K562 (cell line): Measurements from ENCODE around the gene SCAMP3. TPM values are rescaled to one million over a fixed set of nuclear protein-coding genes. Genes with fewer than 3 reads are reported as not detected.

ENCODE experiments used
- ATF7 ChIP-seq: fragments of 450-650 bp; IDR thresholded peaks from 2 replicates; pipeline ENCODE4 v1.7.1; 2014; ENCODE audit warnings: mild to moderate bottlenecking, moderate library complexity
- CTCF ChIP-seq, 3 experiments: IDR thresholded peaks in 2 of 3; conservative IDR thresholded peaks in 1 of 3; 2 replicates each; pipeline ENCODE4 v1.5.1; 2011 to 2012; ENCODE audit warnings: low read length in 3 of 3, mild to moderate bottlenecking in 3 of 3, control low read depth in 2 of 3, improper control_type of control experiment in 1 of 3, inconsistent platforms in 1 of 3, low read depth in 1 of 3, mixed read lengths in 1 of 3, moderate library complexity in 1 of 3; ENCODE audit not compliant: insufficient read depth in 2 of 3
- ETS1 ChIP-seq: conservative IDR thresholded peaks from 2 replicates; pipeline ENCODE4 v1.6.1; 2011; ENCODE audit warnings: low read depth, mild to moderate bottlenecking, low read length; ENCODE audit not compliant: control insufficient read depth
- JUND ChIP-seq, 2 experiments: IDR thresholded peaks; 2 replicates in 1 of 2; 3 replicates in 1 of 2; pipeline ENCODE4 v1.6.1; 2011; ENCODE audit warnings: borderline replicate concordance in 2 of 2, low read depth in 2 of 2, low read length in 2 of 2, improper control_type of control experiment in 1 of 2, missing biosample characterization in 1 of 2, missing genetic modification characterization in 1 of 2, missing genetic modification reagents in 1 of 2
- ZNF57 ChIP-seq: fragments of 450-650 bp; formaldehyde crosslinking; IDR thresholded peaks from 2 replicates; pipeline ENCODE4 v1.4.0; 2020; ENCODE audit warnings: mild to moderate bottlenecking, moderate library complexity
- polyA plus RNA-seq, 8 experiments: library from polyadenylated mRNA; depleted of rRNA in 4 of 8; stranded (reverse) in 5 of 8; unstranded in 3 of 8; fragments of >200 nt; fragmentation: Nextera tagmentation in 2 of 8; fragmentation: Illumina TruSeq in 1 of 8; extraction: Ambion mirVana in 2 of 8; extraction: Trizol in 1 of 8; gene quantifications; 2 replicates each; pipeline versions ENCODE4 v1.2.1 to v1.2.3, GENCODE V29; 2011 to 2014; ENCODE audit warnings: inconsistent platforms in 1 of 8, missing spikeins in 1 of 8
- total RNA-seq, 7 experiments: library from RNA; depleted of rRNA in 6 of 7; stranded (reverse); fragments of >200 nt in 6 of 7; fragmentation: Illumina TruSeq in 2 of 7; extraction: Trizol in 2 of 7; gene quantifications; 2 replicates each; pipeline versions ENCODE4 v1.2.1 to v1.2.3, GENCODE V29; 2011 to 2021; ENCODE audit warnings: low replicate concordance in 1 of 7
- TF ChIP-seq, protein P1 (sequence below), 2 experiments: fragments of 450-650 bp in 1 of 2; sonication (generic) in 1 of 2; formaldehyde crosslinking in 1 of 2; IDR thresholded peaks; 2 replicates each; pipeline versions ENCODE4 v1.7.1 to v1.9.0; 2016 to 2022; ENCODE audit warnings: inconsistent platforms in 1 of 2, mild to moderate bottlenecking in 1 of 2, missing genetic modification reagents in 1 of 2

Gene SCAMP3
- total and polyA plus RNA-seq, 9 of the 15 experiments (the other 6 are each of a cell fraction or from before 2014, with no cell fraction given) = 14.2 to 131 (median 86.1) TPM

DNA sequence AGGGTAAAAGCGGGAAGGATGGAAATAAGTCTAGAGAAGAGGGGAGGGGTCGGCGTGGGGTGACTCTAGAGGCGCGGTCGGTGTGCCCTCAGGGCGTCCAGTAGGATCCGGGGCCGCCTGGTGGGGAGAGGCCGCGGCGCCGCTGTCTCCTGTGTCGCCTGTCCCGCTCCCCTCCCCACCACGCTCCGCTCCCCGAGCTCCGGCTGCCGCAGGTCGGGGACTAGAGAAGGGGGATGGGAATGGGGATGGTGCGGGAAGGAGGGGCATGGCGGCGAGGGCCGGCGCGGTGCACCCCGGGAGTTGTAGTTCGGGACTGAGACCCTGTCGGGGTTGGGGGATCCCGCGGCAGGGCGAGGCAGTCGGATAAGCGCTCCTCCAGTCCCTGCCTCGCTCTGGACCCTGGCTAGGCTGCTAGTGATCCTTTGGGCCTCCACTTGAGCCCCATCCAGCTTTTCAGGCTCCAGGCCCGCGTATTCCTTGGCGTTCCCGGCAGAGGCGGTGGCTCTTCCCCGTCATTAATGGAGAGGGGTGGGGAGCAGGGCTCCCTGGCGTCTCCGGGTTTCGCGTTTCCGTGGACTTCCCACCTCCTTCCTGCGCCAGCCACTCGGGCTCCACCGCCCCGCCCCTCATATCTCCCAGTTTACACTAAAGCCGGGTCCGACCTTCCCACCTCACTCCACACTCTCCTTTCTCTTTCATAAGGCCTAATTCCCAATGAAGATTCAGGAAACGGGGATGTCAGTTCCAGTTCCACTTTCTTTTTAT, 6.7 kb downstream of the SCAMP3 start, which contains the start of gene ENTREP3 (continued):
- TF ChIP-seq, protein P1, sequence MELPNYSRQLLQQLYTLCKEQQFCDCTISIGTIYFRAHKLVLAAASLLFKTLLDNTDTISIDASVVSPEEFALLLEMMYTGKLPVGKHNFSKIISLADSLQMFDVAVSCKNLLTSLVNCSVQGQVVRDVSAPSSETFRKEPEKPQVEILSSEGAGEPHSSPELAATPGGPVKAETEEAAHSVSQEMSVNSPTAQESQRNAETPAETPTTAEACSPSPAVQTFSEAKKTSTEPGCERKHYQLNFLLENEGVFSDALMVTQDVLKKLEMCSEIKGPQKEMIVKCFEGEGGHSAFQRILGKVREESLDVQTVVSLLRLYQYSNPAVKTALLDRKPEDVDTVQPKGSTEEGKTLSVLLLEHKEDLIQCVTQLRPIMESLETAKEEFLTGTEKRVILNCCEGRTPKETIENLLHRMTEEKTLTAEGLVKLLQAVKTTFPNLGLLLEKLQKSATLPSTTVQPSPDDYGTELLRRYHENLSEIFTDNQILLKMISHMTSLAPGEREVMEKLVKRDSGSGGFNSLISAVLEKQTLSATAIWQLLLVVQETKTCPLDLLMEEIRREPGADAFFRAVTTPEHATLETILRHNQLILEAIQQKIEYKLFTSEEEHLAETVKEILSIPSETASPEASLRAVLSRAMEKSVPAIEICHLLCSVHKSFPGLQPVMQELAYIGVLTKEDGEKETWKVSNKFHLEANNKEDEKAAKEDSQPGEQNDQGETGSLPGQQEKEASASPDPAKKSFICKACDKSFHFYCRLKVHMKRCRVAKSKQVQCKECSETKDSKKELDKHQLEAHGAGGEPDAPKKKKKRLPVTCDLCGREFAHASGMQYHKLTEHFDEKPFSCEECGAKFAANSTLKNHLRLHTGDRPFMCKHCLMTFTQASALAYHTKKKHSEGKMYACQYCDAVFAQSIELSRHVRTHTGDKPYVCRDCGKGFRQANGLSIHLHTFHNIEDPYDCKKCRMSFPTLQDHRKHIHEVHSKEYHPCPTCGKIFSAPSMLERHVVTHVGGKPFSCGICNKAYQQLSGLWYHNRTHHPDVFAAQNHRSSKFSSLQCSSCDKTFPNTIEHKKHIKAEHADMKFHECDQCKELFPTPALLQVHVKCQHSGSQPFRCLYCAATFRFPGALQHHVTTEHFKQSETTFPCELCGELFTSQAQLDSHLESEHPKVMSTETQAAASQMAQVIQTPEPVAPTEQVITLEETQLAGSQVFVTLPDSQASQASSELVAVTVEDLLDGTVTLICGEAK (IDR thresholded peaks at IDR 0.05) = peak; percentile 49; the same call in 1 of the 2 replicates
- TF ChIP-seq, protein P1 (CRISPR knock-in tag; IDR thresholded peaks at IDR 0.05) = no peak
- TF ChIP-seq CTCF (IDR thresholded peaks at IDR 0.05 in 2 of 3, conservative IDR thresholded peaks at IDR 0.05 in 1 of 3; ENCODE audit: insufficient read depth in 2 of 3, low read depth in 1 of 3, low read length in 3 of 3) (peak in 2 of 3 experiments; percentile 34 to 47; a peak in 3 of 6 replicates), JUND (IDR thresholded peaks at IDR 0.05; ENCODE audit: borderline replicate concordance, low read depth, low read length) (0 out of 2 replicates have a peak, but pooled peaks have one; percentile 7), JUND (tag; IDR thresholded peaks at IDR 0.05; ENCODE audit: borderline replicate concordance, low read depth, low read length) (no peak; the same call in 2 of the 3 replicates), ETS1 (peak; percentile 96), ZNF57 (CRISPR knock-in tag) (no peak), ATF7 (peak; percentile 63)
